Keratinocyte (primary cell): ENCODE data around the gene PPM1H. TPM values are rescaled to one million over a fixed set of nuclear protein-coding genes. Genes with fewer than 3 reads are reported as not detected.
"Not testable (repeated sequence)": the region's sequence is repeated elsewhere in the genome, so short reads cannot be mapped to it uniquely, and the experiment has no call there.

Experiments
- DNase-seq: peaks from one replicate; pipeline ENCODE4 v3.0.0-alpha.2; 2011; ENCODE audit warnings: low read depth, missing footprints, low spot score
- FAIRE-seq: peaks from 2 replicates; lab custom pipeline; 2011; peaks lifted over from hg19 to GRCh38; lab: Jason Lieb, UNC
- H2AFZ ChIP-seq: 2 replicates; pipeline ENCODE4 v1.6.0; 2012; ENCODE audit warnings: low read length, control low read depth, inconsistent platforms; ENCODE audit not compliant: control insufficient read depth
- H3K27ac ChIP-seq: 2 replicates; pipeline ENCODE4 v1.5.1; 2011; ENCODE audit warnings: low read length; ENCODE audit not compliant: control insufficient read depth, insufficient read depth
- H3K27me3 ChIP-seq: 3 replicates; pipeline ENCODE4 v1.6.0; 2011; ENCODE audit warnings: low read length; ENCODE audit not compliant: control insufficient read depth, insufficient read depth; ENCODE audit errors: extremely low read depth
- H3K36me3 ChIP-seq, 2 experiments: 2 replicates in 1 of 2; 3 replicates in 1 of 2; pipeline ENCODE4 v1.5.1; 2011; ENCODE audit warnings: low read length in 2 of 2, mild to moderate bottlenecking in 1 of 2; ENCODE audit not compliant: control insufficient read depth in 2 of 2, insufficient read depth in 2 of 2; ENCODE audit errors: extremely low read depth in 1 of 2
- H3K4me1 ChIP-seq: 3 replicates; pipeline ENCODE4 v1.5.1; 2011; ENCODE audit warnings: low read length; ENCODE audit not compliant: control insufficient read depth, insufficient read depth; ENCODE audit errors: extremely low read depth
- H3K4me2 ChIP-seq: 3 replicates; pipeline ENCODE4 v1.6.0; 2011; ENCODE audit warnings: low read depth, low read length; ENCODE audit not compliant: control insufficient read depth, insufficient read depth; ENCODE audit errors: extremely low read depth
- H3K4me3 ChIP-seq, 3 experiments: fragments of 200-600 bp in 1 of 3; sonication (generic) in 1 of 3; 2 replicates in 2 of 3; 3 replicates in 1 of 3; pipeline ENCODE4 v1.5.1; 2011 to 2016; ENCODE audit warnings: low read length in 3 of 3, mild to moderate bottlenecking in 3 of 3, control low read depth in 2 of 3, inconsistent platforms in 1 of 3, low read depth in 1 of 3, mixed read lengths in 1 of 3, mixed run types in 1 of 3, moderate library complexity in 1 of 3; ENCODE audit not compliant: control insufficient read depth in 2 of 3, insufficient read depth in 2 of 3; ENCODE audit errors: extremely low read depth in 1 of 3
- H3K79me2 ChIP-seq: 2 replicates; pipeline ENCODE4 v1.6.0; 2012; ENCODE audit warnings: low read length; ENCODE audit not compliant: control insufficient read depth, insufficient read depth
- H3K9ac ChIP-seq: 3 replicates; pipeline ENCODE4 v1.6.0; 2011; ENCODE audit warnings: low read length; ENCODE audit not compliant: control insufficient read depth, insufficient read depth; ENCODE audit errors: extremely low read depth
- H3K9me1 ChIP-seq: 3 replicates; pipeline ENCODE4 v1.6.0; 2011; ENCODE audit warnings: low read length; ENCODE audit not compliant: control insufficient read depth, insufficient read depth; ENCODE audit errors: extremely low read depth
- H3K9me3 ChIP-seq: 2 replicates; pipeline ENCODE4 v1.5.1; 2012; ENCODE audit warnings: low read depth, low read length; ENCODE audit not compliant: control insufficient read depth
- H4K20me1 ChIP-seq: 3 replicates; pipeline ENCODE4 v1.6.0; 2011; ENCODE audit warnings: low read length; ENCODE audit not compliant: control insufficient read depth, insufficient read depth; ENCODE audit errors: extremely low read depth
- CTCF ChIP-seq, 3 experiments: IDR thresholded peaks in 1 of 3; conservative IDR thresholded peaks in 1 of 3; optimal IDR thresholded peaks in 1 of 3; 2 replicates in 2 of 3; 3 replicates in 1 of 3; pipeline versions ENCODE3 to v1.5.1; 2011; ENCODE audit warnings: low read length in 3 of 3, mild to moderate bottlenecking in 3 of 3, moderate library complexity in 2 of 3, control low read depth in 1 of 3, inconsistent platforms in 1 of 3; ENCODE audit not compliant: insufficient read depth in 2 of 3; ENCODE audit errors: extremely low read depth in 1 of 3
- EZH2 ChIP-seq: IDR thresholded peaks from one replicate; pipeline ENCODE4 v1.6.1; 2012; ENCODE audit warnings: inconsistent platforms, mild to moderate bottlenecking, low read length, moderate library complexity
- dilution Hi-C: fragments of 300-500 bp; cut with MboI; formaldehyde crosslinking; loops from one replicate; pipeline ENCODE4 v1.7.0; 2020; ENCODE audit warnings: low sequenced_read_pairs; ENCODE audit not compliant: extremely low pct_ligation_motif_present
- polyA plus RNA-seq, 5 experiments: library from polyadenylated mRNA; depleted of rRNA in 3 of 5; stranded (reverse) in 3 of 5; stranded (forward) in 1 of 5; unstranded in 1 of 5; fragments of >200 nt; gene quantifications; 1 replicate in 1 of 5; 2 replicates in 3 of 5; 3 replicates in 1 of 5; pipeline versions ENCODE4 v1.2.1 to v1.2.3, GENCODE V29; 2011 to 2012; ENCODE audit warnings: missing spikeins in 2 of 5, low read depth in 1 of 5, low replicate concordance in 1 of 5

PPM1H gene
- polyA plus RNA-seq, 1 donor (not counting 4 experiments of a cell fraction or from before 2014, with no cell fraction given) = 0.09 TPM

GRCh38 chr12:62885242-62885641 lies 49.7 kb downstream of the PPM1H start:
- Histone ChIP-seq H3K9me3 (no peaks in the 10 kb centered on the region), H3K9me1 (no peaks in the 10 kb centered on the region), H3K9ac (no peak overlapping the region), H2AFZ (no peak overlapping the region), H3K79me2 (no peaks in the 10 kb centered on the region), H3K36me3 (no peaks in the 10 kb centered on the region), H3K4me1 (no peaks in the 10 kb centered on the region), H3K4me2 (no peak overlapping the region), H4K20me1 (no peaks in the 10 kb centered on the region), H3K4me3 (no peak overlapping the region), H3K27me3 (no peaks in the 10 kb centered on the region), H3K27ac (no peak overlapping the region)
- dilution Hi-C loops = no loop called here
- TF ChIP-seq CTCF (optimal IDR thresholded peaks at IDR 0.05 in 1 of 3, IDR thresholded peaks at IDR 0.05 in 1 of 3, conservative IDR thresholded peaks at IDR 0.05 in 1 of 3; ENCODE audit: extremely low read depth in 1 of 3, insufficient read depth in 2 of 3, low read length in 3 of 3) (no peak), EZH2 (no peak)
- FAIRE-seq (no peak), DNase-seq (no peak)

DNA sequence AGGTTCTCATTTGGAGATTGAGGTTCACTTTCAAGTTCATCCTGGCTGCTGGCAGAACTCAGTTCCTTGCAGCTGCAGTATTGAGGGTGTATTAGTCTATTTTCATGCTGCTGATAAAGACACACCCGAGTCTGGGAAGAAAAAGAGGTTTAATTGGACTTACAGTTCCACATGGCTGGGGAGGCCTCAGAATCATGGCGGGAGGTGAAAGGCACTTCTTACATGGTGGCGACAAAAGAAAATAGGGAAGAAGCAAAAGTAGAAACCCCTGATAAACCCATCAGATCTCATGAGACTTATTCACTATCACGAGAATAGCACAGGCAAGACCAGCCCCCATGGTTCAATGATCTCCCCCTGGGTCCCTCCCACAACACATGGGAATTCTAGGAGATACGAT lies 50.1 kb downstream of the PPM1H start:
- FAIRE-seq, DNase-seq: not testable (repeated sequence)

GRCh38 chr12:62882696-62883095 lies 52.3 kb downstream of the PPM1H start:
- DNase-seq = no peak
- H3K27me3 ChIP-seq = no peaks in the 10 kb centered on the region
- no peak for FAIRE-seq
- no peaks in the 10 kb centered on the region for H3K9me1 ChIP-seq
- no peaks in the 10 kb centered on the region for H4K20me1 ChIP-seq
- dilution Hi-C loops = no loop called here
- no peak overlapping the region for H3K4me2 ChIP-seq
- no peaks in the 10 kb centered on the region for H3K9me3 ChIP-seq
- no peak overlapping the region for H2AFZ ChIP-seq
- H3K27ac ChIP-seq = no peak overlapping the region
- H3K79me2 ChIP-seq = no peaks in the 10 kb centered on the region
- H3K9ac ChIP-seq = no peak overlapping the region
- H3K4me1 ChIP-seq = no peaks in the 10 kb centered on the region
- H3K4me3 ChIP-seq = no peak overlapping the region
- no peaks in the 10 kb centered on the region for H3K36me3 ChIP-seq
- no peak for TF ChIP-seq EZH2
- TF ChIP-seq CTCF (optimal IDR thresholded peaks at IDR 0.05 in 1 of 3, IDR thresholded peaks at IDR 0.05 in 1 of 3, conservative IDR thresholded peaks at IDR 0.05 in 1 of 3; ENCODE audit: extremely low read depth in 1 of 3, insufficient read depth in 2 of 3, low read length in 3 of 3) = no peak

More for the DNA sequence above, 50.1 kb downstream of the PPM1H start:
- H2AFZ ChIP-seq, H3K9ac ChIP-seq, H3K9me1 ChIP-seq, H3K27me3 ChIP-seq, H4K20me1 ChIP-seq, H3K9me3 ChIP-seq, H3K27ac ChIP-seq, H3K4me3 ChIP-seq, H3K79me2 ChIP-seq, H3K4me1 ChIP-seq, H3K36me3 ChIP-seq, H3K4me2 ChIP-seq, dilution Hi-C loops: not testable (repeated sequence)
